Upper lobe of left lung (tissue), 6 donors: ENCODE data around the gene SLC25A1. TPM values are rescaled to one million over a fixed set of nuclear protein-coding genes. Genes with fewer than 3 reads are reported as not detected.
A peak's percentile ranks its signal among the peaks of the same experiment; 100 is the strongest.

Source experiments
- ATAC-seq, 2 donors: fragments of 200-7000 bp; cut with Tn5 transposase; one replicate each; pipeline ENCODE4 v1.9.1; 2022; ENCODE audit warnings: mild to moderate bottlenecking in 2 of 2, moderate library complexity in 2 of 2; ENCODE audit not compliant: low FRiP score in 2 of 2
- DNase-seq, 2 donors: peaks; one replicate each; pipeline ENCODE4 v3.0.0-alpha.2; 2019 to 2020
- H3K27ac ChIP-seq, 4 donors: fragments of 200-600 bp; sonication (generic); one replicate each; pipeline ENCODE4 v1.5.1; 2016 to 2019
- H3K27me3 ChIP-seq, 4 donors: fragments of 200-600 bp; sonication (generic); one replicate each; pipeline ENCODE4 v1.5.1; 2017 to 2019
- H3K36me3 ChIP-seq, 4 donors: fragments of 200-600 bp; sonication (generic); one replicate each; pipeline ENCODE4 v1.5.1; 2016 to 2019
- H3K4me1 ChIP-seq, 4 donors: fragments of 200-600 bp; sonication (generic); one replicate each; pipeline ENCODE4 v1.5.1; 2018 to 2019
- H3K4me3 ChIP-seq, 4 donors: fragments of 200-600 bp; sonication (generic); one replicate each; pipeline ENCODE4 v1.5.1; 2017 to 2019; ENCODE audit warnings: mild to moderate bottlenecking in 2 of 4, moderate library complexity in 1 of 4
- H3K9me3 ChIP-seq, 4 donors: fragments of 200-600 bp; sonication (generic); one replicate each; pipeline ENCODE4 v1.5.1; 2018 to 2019
- CTCF ChIP-seq, 6 experiments: fragments of 450-650 bp in 4 of 6; fragments of 200-600 bp in 2 of 6; sonication (generic) in 2 of 6; IDR thresholded peaks; one replicate each; pipeline ENCODE4 v1.5.1; 2016 to 2019; ENCODE audit warnings: antibody characterized with exemption in 6 of 6
- EP300 ChIP-seq, 4 donors: sonication (generic); formaldehyde crosslinking; IDR thresholded peaks; one replicate each; pipeline ENCODE4 v1.5.1; 2017; ENCODE audit warnings: antibody characterized with exemption in 4 of 4, control low read depth in 2 of 4
- POLR2A ChIP-seq, 4 donors: fragments of 450-650 bp; IDR thresholded peaks; one replicate each; pipeline ENCODE4 v1.5.1; 2016 to 2017; ENCODE audit warnings: antibody characterized with exemption in 4 of 4, mild to moderate bottlenecking in 2 of 4
- POLR2AphosphoS5 ChIP-seq, 2 donors: sonication (generic); formaldehyde crosslinking; IDR thresholded peaks; one replicate each; pipeline ENCODE4 v1.5.1; 2017; ENCODE audit warnings: antibody characterized with exemption in 2 of 2
- WGBS, 2 donors: methylation state at CpG; one replicate each; pipeline ENCODE4 v1.1.5; 2017 to 2018; 5-methylcytosine and 5-hydroxymethylcytosine counted together
- total RNA-seq, 6 donors: library from RNA; depleted of rRNA in 4 of 6; stranded (reverse); fragments of >200 nt in 4 of 6; gene quantifications; one replicate each; pipeline versions ENCODE4 v1.1.0 to v1.2.1, GENCODE V29; 2016 to 2021
- donor health status: DM: no; HTN: no; CAD: no; lungs with moderate emphysema.
- donor health status: DM: no; HTN: yes; CAD: no; lungs with severe emphysema.

The SLC25A1 gene
- total RNA-seq, 6 donors from 2014 or later: 26.2 to 82.1 (median 71.5) TPM

GRCh38 chr22:19175602-19176174 is 2.8 kb downstream of the SLC25A1 start:
- WGBS, 2 donors: 72 to 76% methylated on average over 6 to 19 of the region's 21 CpGs
- Histone ChIP-seq H3K4me3 (no peak overlapping the region), H3K4me1 (peaks cover 45 to 66% (median 51%) of the 10 kb centered on the region in 4 donors), H3K27me3 (no peaks in the 10 kb centered on the region), H3K27ac (peak overlapping the region in 1 of 4 donors; percentile 39), H3K36me3 (peaks cover 0 to 8% (median 0%) of the 10 kb centered on the region in 4 donors), H3K9me3 (no peaks in the 10 kb centered on the region)
- DNase-seq (peak in 1 of 2 donors; percentile 79), ATAC-seq (no peak)
- TF ChIP-seq EP300 (IDR thresholded peaks at IDR 0.05) (no peak), POLR2A (IDR thresholded peaks at IDR 0.05) (no peak), POLR2AphosphoS5 (IDR thresholded peaks at IDR 0.05) (no peak), CTCF (IDR thresholded peaks at IDR 0.05) (no peak)

DNA sequence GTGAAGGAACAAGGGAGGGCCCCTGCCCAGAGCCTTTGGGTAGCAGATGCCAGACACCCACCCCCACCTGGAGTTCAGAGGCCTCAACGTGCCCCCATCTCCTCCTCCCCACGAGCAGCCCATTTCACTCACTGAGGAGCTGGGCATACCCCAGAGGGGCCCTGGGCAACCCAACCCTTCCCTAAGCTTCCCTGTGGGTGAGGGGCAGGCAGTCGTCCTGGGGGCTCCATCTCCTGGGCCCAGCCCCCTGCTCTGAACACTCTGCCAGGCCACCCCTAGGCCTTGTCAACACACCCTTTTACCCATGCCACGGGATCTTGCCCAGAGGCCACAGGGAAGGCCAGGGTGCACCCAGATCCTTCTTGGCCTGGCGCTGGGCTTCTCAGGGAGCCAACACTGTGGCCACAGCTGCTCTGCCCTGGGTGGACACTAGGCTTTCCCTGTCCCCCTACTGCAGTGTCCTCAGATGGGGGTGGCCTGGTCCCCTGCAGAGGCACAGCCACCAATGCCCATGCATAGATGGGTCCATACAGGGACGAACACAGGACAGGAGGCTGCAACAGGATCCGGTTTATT is 3.4 kb downstream of the SLC25A1 start:
- H3K9me3 ChIP-seq: no peaks in the 10 kb centered on the region
- no peak for TF ChIP-seq EP300 (IDR thresholded peaks at IDR 0.05)
- TF ChIP-seq POLR2AphosphoS5 (IDR thresholded peaks at IDR 0.05): no peak
- no peak for TF ChIP-seq POLR2A (IDR thresholded peaks at IDR 0.05)
- H3K27me3 ChIP-seq: peaks cover 0 to 2% (median under 1%) of the 10 kb centered on the region in 4 donors
- peaks cover 51 to 70% (median 55%) of the 10 kb centered on the region in 4 donors for H3K4me1 ChIP-seq
- WGBS, 2 donors: 83 to 90% methylated on average over 1 to 6 of the region's 7 CpGs
- no peak for DNase-seq
- H3K27ac ChIP-seq: peak overlapping the region in 3 of 4 donors; percentile 4 to 39 (median 14)
- H3K36me3 ChIP-seq: peaks cover 0 to 8% (median 0%) of the 10 kb centered on the region in 4 donors
- ATAC-seq: no peak
- H3K4me3 ChIP-seq: no peak overlapping the region

- H3K36me3 ChIP-seq: peaks cover 0 to 8% (median 0%) of the 10 kb centered on the region in 4 donors
- no peak for ATAC-seq
- peak overlapping the region in 3 of 4 donors; percentile 4 to 39 (median 14) for H3K27ac ChIP-seq
Observed at GRCh38 chr22:19174106-19175025, 4.2 kb downstream of the SLC25A1 start.

DNA sequence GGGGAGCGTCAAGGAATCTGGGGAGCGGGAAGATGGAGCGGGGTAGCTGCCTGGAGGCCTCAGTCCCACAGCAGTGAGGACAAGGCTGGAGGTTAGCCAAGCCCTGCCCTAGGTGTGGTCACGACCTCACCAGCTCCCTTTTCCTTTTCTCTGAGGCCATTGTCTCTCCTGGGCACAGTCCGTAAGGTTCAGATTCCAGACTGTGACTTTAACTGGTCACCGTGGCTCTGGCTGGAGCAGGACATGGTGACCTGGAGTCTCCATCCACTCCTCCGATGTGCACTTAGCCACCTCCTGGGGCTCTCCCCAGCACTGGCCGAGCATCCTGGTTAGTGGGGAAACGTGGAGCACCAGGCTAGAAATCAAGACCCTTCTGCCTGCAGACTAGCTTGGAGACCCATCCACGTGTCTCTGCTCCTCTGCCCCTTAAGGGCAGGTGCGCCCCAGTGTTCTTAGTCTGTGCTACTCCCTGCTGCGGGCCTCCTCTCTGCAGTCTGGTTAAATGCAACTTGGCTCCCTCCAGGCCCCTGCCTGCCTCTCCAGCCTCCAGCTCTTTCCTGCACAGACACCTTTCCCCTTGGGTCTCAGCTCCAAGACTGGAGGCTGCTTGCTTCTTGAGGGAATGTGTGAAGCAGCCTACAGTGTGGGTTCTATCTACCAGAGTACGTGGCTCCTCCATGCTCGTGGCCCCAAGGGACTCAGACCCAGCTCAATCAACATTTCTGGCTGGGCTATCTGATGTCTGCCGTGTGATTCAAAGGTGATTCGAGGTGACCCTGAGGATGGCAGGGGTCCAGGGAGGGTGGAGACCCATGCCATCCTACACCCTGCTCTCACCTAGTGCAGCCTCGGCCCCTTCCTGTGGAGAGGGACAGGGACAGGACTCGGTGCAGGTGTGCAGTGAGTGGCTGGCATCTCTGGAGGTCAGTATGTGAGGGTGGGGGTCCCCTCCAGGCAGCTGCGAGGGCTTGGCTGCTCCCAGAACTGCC is 5.2 kb downstream of the SLC25A1 start:
- WGBS, 2 donors: 67 to 75% methylated on average over 12 to 19 of the region's 19 CpGs
- H3K27ac ChIP-seq: peak overlapping the region in 1 of 4 donors; percentile 39
- peaks cover 51 to 72% (median 59%) of the 10 kb centered on the region in 4 donors for H3K4me1 ChIP-seq
- peaks cover 0 to 8% (median 0%) of the 10 kb centered on the region in 4 donors for H3K36me3 ChIP-seq
- H3K4me3 ChIP-seq: peak overlapping the region in 1 of 4 donors; percentile 75
- no peak for DNase-seq
- TF ChIP-seq EP300 (IDR thresholded peaks at IDR 0.05) (no peak), CTCF (IDR thresholded peaks at IDR 0.05) (no peak), POLR2AphosphoS5 (IDR thresholded peaks at IDR 0.05) (no peak), POLR2A (IDR thresholded peaks at IDR 0.05) (no peak)
- no peaks in the 10 kb centered on the region for H3K9me3 ChIP-seq
- no peak for ATAC-seq
- H3K27me3 ChIP-seq: peaks cover 4 to 18% (median 12%) of the 10 kb centered on the region in 4 donors

More at GRCh38 chr22:19174106-19175025, 4.2 kb downstream of the SLC25A1 start:
- no peak for DNase-seq
- TF ChIP-seq POLR2A (IDR thresholded peaks at IDR 0.05) (no peak), CTCF (IDR thresholded peaks at IDR 0.05) (no peak), EP300 (IDR thresholded peaks at IDR 0.05) (no peak), POLR2AphosphoS5 (IDR thresholded peaks at IDR 0.05) (no peak)
- peaks cover 0 to 9% (median 5%) of the 10 kb centered on the region in 4 donors for H3K27me3 ChIP-seq
- 52 to 55% methylated on average over 6 to 11 of the region's 14 CpGs for WGBS, 2 donors
- H3K4me1 ChIP-seq: peaks cover 53 to 72% (median 58%) of the 10 kb centered on the region in 4 donors
- no peak overlapping the region for H3K4me3 ChIP-seq
- no peaks in the 10 kb centered on the region for H3K9me3 ChIP-seq
